ENCODE measurements around the gene AUTS2.
"Not testable (repeated sequence)": the region's sequence is repeated elsewhere in the genome, so short reads cannot be mapped to it uniquely, and the experiment has no call there.

Gene AUTS2

GRCh38 chr7:70723339-70723738 lies 1125.1 kb downstream of the AUTS2 start:
- no peak for DNase-seq

DNA sequence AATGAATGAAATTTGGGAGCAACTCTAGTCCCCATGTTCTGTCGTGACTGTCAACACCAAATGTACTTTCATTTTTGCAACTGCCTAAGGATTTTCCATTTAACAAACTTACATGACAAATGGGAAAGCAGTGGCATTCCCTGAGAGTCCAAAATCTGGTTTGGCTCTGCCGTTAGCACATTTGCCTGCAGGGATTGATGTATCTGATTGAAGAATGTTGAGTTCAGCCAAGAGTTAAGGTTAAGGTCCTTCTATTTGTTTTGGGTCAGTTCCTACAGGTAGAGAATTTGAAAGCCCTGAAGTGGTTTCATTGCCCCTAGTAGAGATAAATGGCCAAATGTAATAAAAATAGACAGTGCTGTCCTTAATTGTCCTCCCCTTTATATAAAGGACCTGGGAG lies 1127.2 kb downstream of the AUTS2 start:
- DNase-seq = no peak

DNA sequence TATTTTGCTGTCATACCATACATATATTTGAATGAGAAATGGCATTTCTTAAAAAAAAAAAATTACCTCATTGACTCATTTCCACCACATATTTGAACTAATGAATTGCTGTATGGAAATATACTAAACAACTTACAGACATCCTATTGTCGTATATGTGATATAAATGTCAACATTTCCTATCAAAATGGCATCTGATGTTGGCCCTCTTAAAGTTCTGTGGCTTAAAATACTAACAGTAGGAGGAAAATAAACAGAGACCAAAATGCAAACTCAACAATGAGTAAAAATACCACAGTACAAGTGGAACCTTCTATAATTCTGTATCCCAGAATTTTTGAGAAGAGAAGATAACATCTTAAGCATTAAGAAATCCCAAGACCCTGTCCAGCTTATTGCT lies 1128.0 kb downstream of the AUTS2 start:
- no peak for DNase-seq

GRCh38 chr7:70726951-70727378 lies 1128.7 kb downstream of the AUTS2 start:
- DNase-seq = no peak

- DNase-seq = no peak
Measured at GRCh38 chr7:70727861-70728260, 1129.6 kb downstream of the AUTS2 start.

GRCh38 chr7:70728872-70729552 lies 1130.7 kb downstream of the AUTS2 start:
- no peak for DNase-seq

DNA sequence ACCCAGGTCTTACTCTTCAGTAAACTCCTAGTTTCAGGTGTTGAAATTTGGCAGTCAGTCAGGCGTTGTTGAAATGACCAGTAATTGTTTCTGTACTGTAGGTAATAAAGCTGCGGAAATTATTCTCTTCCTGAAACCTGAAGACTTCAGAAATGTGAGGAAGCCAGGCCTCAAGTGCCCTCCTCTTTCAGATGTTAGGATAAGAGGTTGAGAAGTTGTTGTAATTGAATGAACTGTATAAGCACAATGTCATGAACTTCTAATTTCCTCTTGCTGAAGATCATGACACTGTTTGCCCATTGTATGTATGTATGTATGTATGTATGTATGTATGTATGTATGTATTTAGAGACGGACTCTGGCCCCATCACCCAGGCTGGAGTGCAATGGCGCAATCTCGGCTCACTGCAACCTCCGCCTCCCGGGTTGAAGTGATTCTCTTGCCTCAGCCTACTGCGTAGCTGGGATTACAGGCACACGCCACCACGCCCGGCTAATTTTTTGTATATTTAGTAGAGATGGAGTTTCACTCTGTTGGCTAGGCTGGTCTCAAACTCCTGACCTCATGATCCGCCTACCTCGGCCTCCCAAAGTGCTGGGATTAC lies 1131.4 kb downstream of the AUTS2 start:
- not testable (repeated sequence) for DNase-seq

GRCh38 chr7:70730451-70731110 lies 1132.3 kb downstream of the AUTS2 start:
- no peak for DNase-seq

GRCh38 chr7:70733090-70733489 lies 1134.8 kb downstream of the AUTS2 start:
- DNase-seq = no peak

- DNase-seq = no peak
Measured at GRCh38 chr7:70734411-70734810, 1136.1 kb downstream of the AUTS2 start.

DNA sequence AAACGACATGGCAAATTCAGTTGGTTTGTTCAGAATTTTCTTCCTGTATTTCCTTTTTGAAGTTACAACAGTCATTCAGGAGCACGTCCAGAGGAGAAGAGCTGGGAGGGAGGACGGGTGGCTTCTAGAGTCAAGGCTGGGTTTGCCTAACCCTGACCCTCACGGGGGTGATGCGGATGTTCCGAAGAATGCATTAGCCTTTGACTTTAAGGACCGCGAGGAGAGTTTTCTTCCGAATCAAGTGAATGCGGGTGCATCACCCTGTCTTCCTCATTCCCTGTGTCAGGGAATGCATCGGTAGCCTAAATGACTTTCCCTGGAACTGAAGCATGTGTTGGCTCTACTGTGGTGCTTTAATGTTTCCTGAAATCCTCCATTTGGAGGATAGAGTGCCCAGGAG lies 1137.0 kb downstream of the AUTS2 start:
- DNase-seq = no peak

- no peak for DNase-seq
Measured at GRCh38 chr7:70736715-70737460, 1138.6 kb downstream of the AUTS2 start.

DNA sequence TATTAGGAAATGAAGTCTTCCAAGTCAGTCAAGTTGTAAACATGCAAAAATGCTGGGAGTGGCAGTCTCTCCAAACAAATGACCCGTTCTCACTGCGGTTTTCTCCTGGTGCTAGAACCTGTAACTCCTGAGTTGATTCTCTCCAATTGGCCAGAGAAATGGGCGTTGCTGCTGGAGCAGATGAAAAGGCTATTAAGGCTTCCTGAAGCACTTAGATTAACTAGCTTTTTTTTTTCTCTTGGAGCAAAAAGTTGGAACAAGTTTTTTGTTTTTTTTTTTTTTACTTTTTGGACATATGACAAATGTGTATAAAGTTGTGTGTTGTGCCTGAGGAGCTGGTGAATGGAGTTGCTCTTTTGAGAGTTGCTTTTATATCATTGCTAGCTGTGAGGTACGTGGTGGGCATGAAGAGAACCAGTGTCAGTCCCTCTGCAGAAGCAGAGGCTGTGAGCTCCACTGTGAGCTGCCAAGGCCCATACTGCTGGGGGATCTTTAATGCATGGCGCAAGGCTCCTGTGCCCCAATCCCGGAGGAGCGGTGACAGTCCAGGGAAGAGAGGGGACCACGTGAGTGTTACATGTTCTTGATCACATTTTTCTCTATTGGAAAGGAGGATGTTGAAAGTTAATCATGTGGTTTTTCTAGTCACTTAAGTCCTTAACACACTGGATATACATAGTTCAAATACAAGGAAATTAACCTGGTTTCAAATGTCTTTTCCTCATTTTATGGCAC lies 1140.0 kb downstream of the AUTS2 start:
- DNase-seq = no peak

GRCh38 chr7:70739646-70740210 lies 1141.5 kb downstream of the AUTS2 start:
- DNase-seq = no peak

DNA sequence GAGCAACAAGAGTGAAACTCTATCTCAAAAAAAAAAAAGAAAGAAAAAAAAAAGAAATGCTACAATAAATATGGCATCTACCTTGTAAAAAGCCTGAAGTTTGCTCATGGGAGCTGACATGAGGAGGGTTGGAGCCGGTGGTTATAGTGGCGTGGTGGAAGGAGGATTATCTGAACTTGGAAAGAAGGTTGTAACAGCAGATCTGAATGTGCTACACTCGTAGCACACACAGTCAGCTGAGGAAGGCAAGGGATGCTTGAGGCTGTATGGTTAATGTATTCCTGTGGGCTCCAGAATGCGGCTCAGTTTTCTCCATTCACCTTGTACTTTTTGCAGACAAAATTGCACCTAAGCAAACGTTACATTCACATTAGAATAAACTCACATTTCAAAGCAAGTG lies 1143.4 kb downstream of the AUTS2 start:
- DNase-seq = no peak

GRCh38 chr7:70743531-70744325 lies 1145.5 kb downstream of the AUTS2 start:
- no peak for DNase-seq

GRCh38 chr7:70744492-70744891 lies 1146.2 kb downstream of the AUTS2 start:
- no peak for DNase-seq

DNA sequence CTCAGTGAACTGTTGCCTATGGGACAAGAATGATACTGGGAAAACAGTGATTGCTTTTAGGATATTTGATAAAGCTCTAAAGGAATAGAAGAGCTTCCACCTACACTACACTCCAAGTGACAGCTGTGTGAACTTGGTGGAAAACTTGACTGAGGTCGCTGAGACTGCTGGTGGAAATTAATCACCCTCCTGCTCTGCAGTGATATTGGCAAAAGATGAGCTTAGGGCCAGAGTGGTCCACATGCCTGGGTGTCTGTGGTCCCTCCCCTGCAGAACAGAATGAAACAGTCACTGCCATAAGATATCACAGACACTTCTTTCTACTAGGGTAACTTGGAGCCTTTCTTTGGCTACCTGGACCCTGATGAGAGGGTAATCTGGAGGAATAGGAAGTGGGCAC lies 1151.6 kb downstream of the AUTS2 start:
- no peak for DNase-seq

DNA sequence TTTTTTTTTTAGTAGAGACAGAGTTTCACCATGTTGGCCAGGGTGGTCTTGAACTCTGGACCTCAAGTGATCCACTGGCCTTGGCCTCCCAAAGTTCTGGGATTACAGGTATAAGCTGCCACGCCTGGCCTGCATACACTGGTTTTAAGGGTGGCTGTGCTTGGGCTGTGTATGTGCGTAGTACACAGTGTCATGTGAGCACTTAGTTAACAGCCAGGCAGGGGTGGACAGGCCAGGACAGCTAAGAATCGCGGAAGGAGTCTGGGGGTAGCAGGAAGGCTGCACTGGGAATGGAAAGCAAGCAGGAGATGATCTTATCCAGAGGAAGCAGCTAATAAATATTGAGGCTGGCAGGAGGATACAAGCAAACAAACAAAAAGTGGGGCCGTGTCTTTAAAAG lies 1153.6 kb downstream of the AUTS2 start:
- DNase-seq = no peak

GRCh38 chr7:70752794-70753241 lies 1154.5 kb downstream of the AUTS2 start:
- DNase-seq = no peak

DNA sequence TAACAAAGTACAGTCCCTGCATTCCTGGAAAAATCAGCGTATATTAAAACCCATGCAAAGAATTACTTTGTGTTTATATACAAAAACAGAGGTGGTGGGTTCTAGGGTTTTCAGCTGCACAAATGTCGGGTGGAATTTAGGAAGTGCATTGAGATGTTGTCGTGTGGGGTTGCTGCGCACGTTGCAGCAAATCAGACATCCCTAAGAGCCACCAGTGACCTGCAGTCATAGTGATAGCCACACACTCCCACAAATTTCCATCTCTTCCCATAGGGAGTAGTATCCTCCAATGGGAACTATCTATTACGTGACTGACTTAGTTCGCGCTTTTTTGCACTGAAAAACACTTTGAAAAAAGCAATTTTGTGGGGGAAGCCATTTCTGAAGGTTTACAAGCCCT lies 1158.5 kb downstream of the AUTS2 start:
- DNase-seq = no peak

- no peak for DNase-seq
Measured at GRCh38 chr7:70758646-70759045, 1160.4 kb downstream of the AUTS2 start.
